Stimulated activated naive CD4-positive, alpha-beta T cell (primary cell): ENCODE data around the gene TMC8.
A peak's percentile ranks its signal among the peaks of the same experiment; 100 is the strongest.
"Not testable (repeated sequence)": the region's sequence is repeated elsewhere in the genome, so short reads cannot be mapped to it uniquely, and the experiment has no call there.

Experiments used
- DNase-seq, 6 experiments: peaks; one replicate each; lab custom pipeline; 2025; lab: John Stamatoyannopoulos, UW

The TMC8 gene

DNA sequence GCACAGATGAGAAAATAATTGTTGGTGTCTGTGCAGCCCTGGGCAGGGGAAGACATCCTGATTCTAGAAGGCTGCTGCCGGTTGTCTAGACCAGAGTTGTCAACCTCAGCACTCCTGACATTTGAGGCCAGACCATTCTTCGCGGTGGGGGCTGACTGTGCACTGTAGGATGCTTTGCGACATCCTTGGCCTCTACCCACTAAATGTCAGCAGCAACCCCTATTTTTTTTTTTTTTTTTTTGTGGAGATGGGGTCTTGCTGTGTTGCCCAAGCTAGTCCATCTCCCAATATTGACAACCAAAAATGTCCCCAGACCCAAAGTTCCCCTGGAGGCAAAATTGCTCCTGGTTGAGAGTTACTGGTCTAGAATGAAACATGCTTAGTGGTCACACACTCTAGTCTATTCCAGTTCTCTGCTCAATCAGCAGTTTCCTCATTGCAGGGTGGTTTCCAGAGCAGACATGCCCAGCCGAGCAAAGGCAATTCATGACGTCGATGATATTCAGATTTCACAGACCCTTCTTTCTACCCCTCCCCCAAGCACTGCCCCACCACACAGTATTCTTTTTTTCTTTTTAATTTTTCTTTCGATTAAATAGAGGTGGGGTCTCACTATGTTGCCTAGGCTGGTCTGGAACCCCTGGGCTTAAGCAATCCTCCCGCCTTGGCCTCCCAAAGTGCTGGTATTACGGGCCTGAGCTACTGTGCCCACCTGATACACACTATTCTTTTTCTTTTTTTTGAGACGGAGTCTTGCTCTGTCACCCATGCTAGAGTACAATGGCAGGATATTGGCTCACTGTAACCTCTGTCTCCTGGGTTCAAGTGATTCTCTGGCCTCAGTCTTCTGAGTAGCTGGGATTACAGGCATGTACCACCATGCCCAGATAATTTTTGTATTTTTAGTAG is 24.6 kb downstream of the TMC8 start:
- no peak for DNase-seq

- DNase-seq: no peak
These were observed 29.1 kb downstream of the TMC8 start for GRCh38 chr17:78159575-78160158.

- DNase-seq: no peak
These were observed 33.5 kb downstream of the TMC8 start for GRCh38 chr17:78163881-78164747.

GRCh38 chr17:78164748-78165607 is 34.4 kb downstream of the TMC8 start:
- no peak for DNase-seq

DNA sequence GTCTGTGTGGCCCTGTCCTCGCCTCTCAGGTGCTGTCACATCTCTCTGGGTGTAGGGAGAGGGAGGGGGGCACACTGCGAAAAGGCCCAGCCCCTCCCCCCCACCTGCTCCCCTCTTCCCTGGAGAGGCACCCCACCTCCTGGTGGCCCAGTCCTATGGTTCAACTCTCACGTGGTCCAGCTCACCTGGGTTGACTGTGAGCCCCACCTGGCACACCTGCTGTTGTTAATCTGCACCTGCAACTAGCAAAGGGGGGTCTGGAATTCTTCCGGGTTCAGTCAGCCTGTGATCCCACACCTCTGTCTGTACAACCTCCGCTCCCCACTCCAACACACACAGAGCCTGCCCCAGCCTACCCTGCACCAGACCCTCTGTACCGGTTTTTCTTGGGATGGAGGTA is 35.8 kb downstream of the TMC8 start:
- DNase-seq: no peak

DNA sequence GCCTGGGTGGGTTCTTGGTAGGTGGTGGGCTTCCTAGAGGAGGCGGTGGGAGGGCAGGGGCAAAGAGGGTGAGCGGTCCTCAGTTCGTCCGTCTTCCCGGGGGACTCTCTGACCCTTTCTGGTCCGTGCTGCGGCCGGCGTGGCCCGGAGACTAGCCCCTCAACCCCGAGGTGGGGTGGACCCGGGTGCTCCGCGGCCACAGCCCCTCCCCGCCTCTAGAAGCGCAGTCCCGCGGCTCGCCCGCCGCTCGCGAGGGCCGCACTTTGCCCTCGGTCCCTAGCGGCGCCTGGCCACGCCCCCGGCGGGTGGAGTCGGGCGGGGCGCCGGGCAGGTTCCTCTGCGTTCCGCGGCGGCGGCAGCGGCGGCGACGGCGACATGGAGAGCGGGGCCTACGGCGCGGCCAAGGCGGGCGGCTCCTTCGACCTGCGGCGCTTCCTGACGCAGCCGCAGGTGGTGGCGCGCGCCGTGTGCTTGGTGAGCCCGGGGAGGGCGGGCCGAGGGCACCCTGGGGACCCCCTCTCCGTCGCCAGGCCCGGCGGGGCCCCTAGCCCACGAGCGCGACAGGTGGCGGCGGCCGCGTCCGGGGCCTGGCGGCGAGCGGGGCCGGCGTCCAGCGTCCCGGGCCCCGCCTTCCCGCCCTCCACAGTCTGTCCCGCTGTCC is 37.8 kb downstream of the TMC8 start, which contains the start of gene SYNGR2:
Gene SYNGR2, plus strand, starts transcription at position 340 of the 661 bp plus-strand sequence. Its CDS starts 36 bp downstream, at position 376.
- peak; percentile 69 to 87 (median 77) for DNase-seq

- DNase-seq: peak in 3 of 6 experiments; percentile 46 to 65 (median 59)
These were observed 38.6 kb downstream of the TMC8 start for GRCh38 chr17:78168903-78169793.

- DNase-seq: no peak
These were observed 40.4 kb downstream of the TMC8 start for GRCh38 chr17:78170692-78171590.

GRCh38 chr17:78171591-78172248 is 41.1 kb downstream of the TMC8 start:
- not testable (repeated sequence) for DNase-seq

DNA sequence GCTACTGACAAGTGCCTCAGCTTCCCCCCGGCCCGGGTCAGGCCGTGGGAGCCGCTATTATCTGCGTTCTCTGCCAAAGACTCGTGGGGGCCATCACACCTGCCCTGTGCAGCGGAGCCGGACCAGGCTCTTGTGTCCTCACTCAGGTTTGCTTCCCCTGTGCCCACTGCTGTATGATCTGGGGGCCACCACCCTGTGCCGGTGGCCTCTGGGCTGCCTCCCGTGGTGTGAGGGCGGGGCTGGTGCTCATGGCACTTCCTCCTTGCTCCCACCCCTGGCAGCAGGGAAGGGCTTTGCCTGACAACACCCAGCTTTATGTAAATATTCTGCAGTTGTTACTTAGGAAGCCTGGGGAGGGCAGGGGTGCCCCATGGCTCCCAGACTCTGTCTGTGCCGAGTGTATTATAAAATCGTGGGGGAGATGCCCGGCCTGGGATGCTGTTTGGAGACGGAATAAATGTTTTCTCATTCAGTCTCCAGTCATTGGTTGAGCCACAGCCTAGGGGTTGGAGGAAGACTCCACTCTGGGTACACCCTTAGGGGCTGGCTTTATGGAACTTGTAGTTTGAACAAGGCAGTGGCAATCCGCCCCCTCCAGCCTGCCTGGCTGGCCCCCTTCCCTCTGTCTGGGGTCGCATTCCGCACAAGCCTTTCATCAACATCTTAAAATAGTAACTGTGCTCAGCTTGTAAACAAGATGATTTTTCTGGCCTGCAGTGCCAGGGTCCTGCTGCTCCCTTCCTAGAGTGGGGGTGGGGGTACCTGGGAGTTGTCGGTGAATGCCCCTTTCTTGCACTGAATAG is 41.9 kb downstream of the TMC8 start:
- DNase-seq: no peak

DNA sequence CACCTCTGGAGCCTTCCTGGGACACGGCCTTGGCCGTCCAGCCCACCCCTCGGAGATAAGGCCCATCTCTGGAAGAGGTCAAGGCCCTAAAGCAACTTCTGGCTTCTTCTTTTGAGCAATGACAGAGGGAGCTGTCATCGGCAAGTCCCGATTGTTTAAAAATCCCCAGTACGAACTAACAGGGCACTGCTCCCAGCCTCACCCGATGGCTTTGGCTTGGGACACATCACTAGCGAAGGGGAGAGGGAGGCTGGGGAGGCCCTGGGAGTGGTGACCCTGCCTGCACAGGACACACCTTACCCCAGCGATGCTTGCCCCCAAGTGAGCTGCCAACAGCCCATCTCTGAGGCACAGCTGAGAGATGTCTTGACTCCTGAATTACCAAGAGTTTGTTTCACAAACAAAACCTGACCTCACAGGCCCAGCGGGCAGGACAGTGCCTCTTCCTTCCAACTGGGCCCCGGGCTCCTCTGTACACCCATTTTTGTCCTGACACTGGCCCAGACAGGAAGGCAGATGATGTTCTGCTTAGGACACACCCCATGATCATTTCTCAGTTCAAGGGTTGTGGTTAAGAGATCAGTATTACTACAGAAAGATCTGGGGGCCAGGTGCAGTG is 42.6 kb downstream of the TMC8 start:
- DNase-seq: peak in 2 of 6 experiments; percentile 27 to 49

DNA sequence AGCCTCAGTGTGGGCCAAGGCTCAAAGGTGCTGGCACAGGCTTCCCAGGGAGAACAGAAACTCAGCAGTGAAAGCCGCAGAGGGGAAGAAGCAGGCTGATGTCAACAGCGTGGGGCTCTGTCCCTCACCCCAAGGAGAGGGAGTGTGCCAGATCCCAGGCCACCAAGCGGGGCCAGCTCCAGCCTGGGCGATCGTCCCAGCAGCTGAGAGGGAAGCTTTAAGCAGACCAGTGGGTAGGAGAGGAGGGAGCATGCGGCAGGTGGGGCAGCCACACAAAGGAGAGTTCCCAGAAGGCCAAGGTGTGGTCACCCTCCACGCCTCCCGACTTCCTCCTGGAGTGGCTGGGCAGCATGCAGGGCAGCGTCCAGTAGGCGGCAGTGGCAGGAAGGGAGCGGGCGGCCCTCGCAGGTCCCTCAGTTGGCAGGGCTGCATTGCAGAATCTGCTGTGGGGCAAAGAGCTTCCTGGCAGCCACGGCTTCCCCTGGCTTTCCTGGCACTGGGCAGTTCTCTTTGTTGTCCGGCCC is 43.8 kb downstream of the TMC8 start:
- DNase-seq: no peak

GRCh38 chr17:78174870-78175642 is 44.5 kb downstream of the TMC8 start:
- no peak for DNase-seq

GRCh38 chr17:78175643-78175981 is 45.0 kb downstream of the TMC8 start:
- no peak for DNase-seq

GRCh38 chr17:78176548-78177025 is 46.0 kb downstream of the TMC8 start:
- peak; percentile 46 to 82 (median 68) for DNase-seq

DNA sequence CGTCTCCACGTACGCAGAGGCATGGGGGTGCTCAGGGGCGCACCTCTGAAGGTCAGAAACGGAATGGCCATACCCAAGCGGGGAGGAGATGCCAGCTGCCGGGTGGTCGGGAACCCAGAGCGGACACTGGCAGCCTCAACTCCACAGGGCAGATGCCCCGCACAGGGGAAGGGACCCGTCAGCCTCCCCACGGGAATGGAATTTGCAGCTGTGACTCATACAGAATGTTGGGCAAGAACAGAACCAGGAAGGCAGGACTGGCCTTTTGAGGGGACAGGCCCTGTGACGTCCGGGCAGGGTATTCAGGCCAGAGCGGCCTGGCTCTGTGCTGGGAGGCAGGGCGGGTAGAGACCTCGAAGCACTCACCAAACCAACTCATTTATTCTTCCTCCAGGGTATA is 48.8 kb downstream of the TMC8 start:
- no peak for DNase-seq
